Colonic mucosa (tissue), 4 donors: ENCODE measurements around the gene AJAP1. TPM values are rescaled to one million over a fixed set of nuclear protein-coding genes. Genes with fewer than 3 reads are reported as not detected.

Experiments used
- DNase-seq: peaks from one replicate; pipeline ENCODE4 v3.0.0-alpha.2; 2020
- H3K27ac ChIP-seq: fragments of 200-600 bp; one replicate; pipeline ENCODE4 v1.8.0; 2021
- H3K27me3 ChIP-seq: fragments of 200-600 bp; one replicate; pipeline ENCODE4 v1.8.0; 2021
- H3K36me3 ChIP-seq: fragments of 200-600 bp; one replicate; pipeline ENCODE4 v1.8.0; 2021
- H3K4me1 ChIP-seq: fragments of 200-600 bp; one replicate; pipeline ENCODE4 v1.8.0; 2021; ENCODE audit warnings: mild to moderate bottlenecking
- H3K4me3 ChIP-seq: fragments of 200-600 bp; one replicate; pipeline ENCODE4 v1.8.0; 2021
- H3K9ac ChIP-seq, 2 donors: one replicate each; pipeline ENCODE4 v1.7.0; 2013; ENCODE audit warnings: control low read depth in 2 of 2, low read depth in 2 of 2, low read length in 2 of 2
- H3K9me3 ChIP-seq: fragments of 200-600 bp; one replicate; pipeline ENCODE4 v1.8.0; 2021
- CTCF ChIP-seq: fragments of 200-600 bp; IDR thresholded peaks from one replicate; pipeline ENCODE4 v1.8.0; 2022; ENCODE audit warnings: antibody characterized with exemption, mild to moderate bottlenecking
- intact Hi-C: fragments of 100-400 bp; cut with DNase I; formaldehyde crosslinking; loops from one replicate; pipeline ENCODE4 v1.14.1; 2022
- total RNA-seq, 2 donors: library from RNA; stranded (reverse); fragmentation: NEBNext Ultra II Directional in 1 of 2; extraction: Animal tissue kit (Norgen Biotek cat#: 25700) in 1 of 2; gene quantifications; one replicate each; pipeline ENCODE4 v1.2.1, GENCODE V29; 2021
- donor health status: healthy.
- donor health status: DM: no; HTN: no; CAD: no.
- donor health status: DM: no; HTN: no; CAD: no.

Gene AJAP1
- total RNA-seq, 2 donors from 2014 or later: 0.07 to 0.42 TPM

GRCh38 chr1:4755864-4756504 is 101.6 kb downstream of the AJAP1 start:
- Histone ChIP-seq H3K4me1 (no peaks in the 10 kb centered on the region), H3K36me3 (no peaks in the 10 kb centered on the region), H3K27ac (no peak overlapping the region), H3K9ac (no peak overlapping the region), H3K27me3 (no peaks in the 10 kb centered on the region), H3K4me3 (no peak overlapping the region), H3K9me3 (no peaks in the 10 kb centered on the region)
- intact Hi-C loops: no loop called here
- no peak for DNase-seq
- TF ChIP-seq CTCF: no peak

GRCh38 chr1:4756851-4757580 is 102.6 kb downstream of the AJAP1 start:
- Histone ChIP-seq H3K9ac (no peak overlapping the region), H3K27me3 (no peaks in the 10 kb centered on the region), H3K4me3 (no peak overlapping the region), H3K27ac (no peak overlapping the region), H3K36me3 (no peaks in the 10 kb centered on the region), H3K9me3 (no peaks in the 10 kb centered on the region), H3K4me1 (no peaks in the 10 kb centered on the region)
- intact Hi-C loops: no loop called here
- no peak for TF ChIP-seq CTCF
- no peak for DNase-seq

- intact Hi-C loops: no loop called here
- no peak overlapping the region for H3K9ac ChIP-seq
- DNase-seq: no peak
Observed at GRCh38 chr1:4759671-4760070, 105.3 kb downstream of the AJAP1 start.

GRCh38 chr1:4760088-4760487 is 105.7 kb downstream of the AJAP1 start:
- no peak for TF ChIP-seq CTCF
- Histone ChIP-seq H3K4me3 (no peak overlapping the region), H3K9me3 (no peaks in the 10 kb centered on the region), H3K27me3 (no peaks in the 10 kb centered on the region), H3K9ac (no peak overlapping the region), H3K36me3 (no peaks in the 10 kb centered on the region), H3K27ac (no peak overlapping the region), H3K4me1 (no peaks in the 10 kb centered on the region)
- intact Hi-C loops: no loop called here
- DNase-seq: no peak

More at GRCh38 chr1:4759671-4760070, 105.3 kb downstream of the AJAP1 start:
- Histone ChIP-seq H3K9me3 (no peaks in the 10 kb centered on the region), H3K4me1 (no peaks in the 10 kb centered on the region), H3K36me3 (no peaks in the 10 kb centered on the region), H3K27me3 (no peaks in the 10 kb centered on the region), H3K4me3 (no peak overlapping the region), H3K27ac (no peak overlapping the region)
- TF ChIP-seq CTCF: no peak

- DNase-seq: no peak
- H3K27ac ChIP-seq: no peak overlapping the region
- no peak overlapping the region for H3K4me3 ChIP-seq
- no peak overlapping the region for H3K9ac ChIP-seq
- no peak for TF ChIP-seq CTCF
- intact Hi-C loops: no loop called here
- no peaks in the 10 kb centered on the region for H3K9me3 ChIP-seq
- no peaks in the 10 kb centered on the region for H3K4me1 ChIP-seq
- no peaks in the 10 kb centered on the region for H3K27me3 ChIP-seq
- H3K36me3 ChIP-seq: no peaks in the 10 kb centered on the region
Observed at GRCh38 chr1:4761324-4761723, 106.9 kb downstream of the AJAP1 start.
